ENCODE results near the gene BEND6.
A peak's percentile ranks its signal among the peaks of the same experiment; 100 is the strongest.

BEND6 gene

GRCh38 chr6:56953597-56954402, 1.1 kb upstream of the BEND6 start:
- H3K27me3 ChIP-seq = peaks cover 72% of the 10 kb centered on the region
- H3K4me3 ChIP-seq (ENCODE audit: low read depth in 1 of 2, low read length in 1 of 2) = peak overlapping the region; percentile 38 to 49
- no peaks in the 10 kb centered on the region for H3K36me3 ChIP-seq
- no peak for TF ChIP-seq CTCF (IDR thresholded peaks at IDR 0.05)
- H3K27ac ChIP-seq = no peak overlapping the region
- no peaks in the 10 kb centered on the region for H3K9me3 ChIP-seq
- H3K4me1 ChIP-seq (ENCODE audit: control insufficient read depth in 1 of 2, insufficient read depth in 1 of 2, low read depth in 1 of 2, low read length in 1 of 2) = peaks cover 21% of the 10 kb centered on the region in 2 experiments

- no peak for TF ChIP-seq CTCF (IDR thresholded peaks at IDR 0.05)
- H3K4me3 ChIP-seq (ENCODE audit: low read depth in 1 of 2, low read length in 1 of 2) = peak overlapping the region; percentile 21 to 55
- H3K9me3 ChIP-seq = no peaks in the 10 kb centered on the region
- H3K27ac ChIP-seq = no peak overlapping the region
- peaks cover 21% of the 10 kb centered on the region in 2 experiments for H3K4me1 ChIP-seq (ENCODE audit: control insufficient read depth in 1 of 2, insufficient read depth in 1 of 2, low read depth in 1 of 2, low read length in 1 of 2)
- no peaks in the 10 kb centered on the region for H3K36me3 ChIP-seq
- H3K27me3 ChIP-seq = peaks cover 72% of the 10 kb centered on the region
Measured at GRCh38 chr6:56955171-56956155, 556 bp downstream of the BEND6 start.

- peaks cover 71% of the 10 kb centered on the region for H3K27me3 ChIP-seq
- TF ChIP-seq CTCF (IDR thresholded peaks at IDR 0.05) = no peak
- no peaks in the 10 kb centered on the region for H3K9me3 ChIP-seq
- H3K27ac ChIP-seq = no peak overlapping the region
- no peaks in the 10 kb centered on the region for H3K36me3 ChIP-seq
- no peak overlapping the region for H3K4me3 ChIP-seq (ENCODE audit: low read depth in 1 of 2, low read length in 1 of 2)
- peaks cover 21% of the 10 kb centered on the region in 2 experiments for H3K4me1 ChIP-seq (ENCODE audit: control insufficient read depth in 1 of 2, insufficient read depth in 1 of 2, low read depth in 1 of 2, low read length in 1 of 2)
Measured at GRCh38 chr6:56956491-56956890, 1.6 kb downstream of the BEND6 start.

GRCh38 chr6:56957856-56958255, 2.9 kb downstream of the BEND6 start:
- no peak overlapping the region for H3K27ac ChIP-seq
- TF ChIP-seq CTCF (IDR thresholded peaks at IDR 0.05) = no peak
- peaks cover 21% of the 10 kb centered on the region in 2 experiments for H3K4me1 ChIP-seq (ENCODE audit: control insufficient read depth in 1 of 2, insufficient read depth in 1 of 2, low read depth in 1 of 2, low read length in 1 of 2)
- no peaks in the 10 kb centered on the region for H3K9me3 ChIP-seq
- H3K36me3 ChIP-seq = no peaks in the 10 kb centered on the region
- no peak overlapping the region for H3K4me3 ChIP-seq (ENCODE audit: low read depth in 1 of 2, low read length in 1 of 2)
- H3K27me3 ChIP-seq = peaks cover 57% of the 10 kb centered on the region

GRCh38 chr6:56958481-56958880, 3.6 kb downstream of the BEND6 start:
- peaks cover 19% of the 10 kb centered on the region in 2 experiments for H3K4me1 ChIP-seq (ENCODE audit: control insufficient read depth in 1 of 2, insufficient read depth in 1 of 2, low read depth in 1 of 2, low read length in 1 of 2)

More at GRCh38 chr6:56958481-56958880, 3.6 kb downstream of the BEND6 start:
- TF ChIP-seq CTCF (IDR thresholded peaks at IDR 0.05) = no peak
- Histone ChIP-seq H3K9me3 (no peaks in the 10 kb centered on the region), H3K27ac (no peak overlapping the region), H3K4me3 (ENCODE audit: low read depth in 1 of 2, low read length in 1 of 2) (no peak overlapping the region), H3K36me3 (no peaks in the 10 kb centered on the region), H3K27me3 (peaks cover 51% of the 10 kb centered on the region)

All from neutrophil (primary cell).